Measurements from ENCODE around the gene GMIP.
A peak's percentile ranks its signal among the peaks of the same experiment; 100 is the strongest.
"Not testable (repeated sequence)": the region's sequence is repeated elsewhere in the genome, so short reads cannot be mapped to it uniquely, and the experiment has no call there.

GMIP gene

GRCh38 chr19:19634516-19635312 is 8.7 kb downstream of the GMIP start:
- DNase-seq (ENCODE audit: low spot score) = no peak

- DNase-seq (ENCODE audit: low spot score) = no peak
Observed at GRCh38 chr19:19633711-19634515, 9.5 kb downstream of the GMIP start.

GRCh38 chr19:19632661-19633060 is 10.8 kb downstream of the GMIP start:
- no peak for DNase-seq (ENCODE audit: low spot score)

GRCh38 chr19:19631346-19631745 is 12.1 kb downstream of the GMIP start:
- DNase-seq (ENCODE audit: low spot score) = no peak

- DNase-seq (ENCODE audit: low spot score) = no peak
Observed at GRCh38 chr19:19630426-19630825, 13.0 kb downstream of the GMIP start.

- no peak for DNase-seq (ENCODE audit: low spot score)
Observed at GRCh38 chr19:19630062-19630414, 13.4 kb downstream of the GMIP start.

- no peak for DNase-seq (ENCODE audit: low spot score)
Observed at GRCh38 chr19:19628501-19629134, 14.8 kb downstream of the GMIP start.

GRCh38 chr19:19627621-19628500 is 15.6 kb downstream of the GMIP start, which contains the start of gene LPAR2:
Gene LPAR2, minus strand, starts transcription at chr19:19628220. Its CDS starts 945 bp downstream, at chr19:19627275.
- peak; percentile 58 for DNase-seq (ENCODE audit: low spot score)

GRCh38 chr19:19626516-19627472 is 16.7 kb downstream of the GMIP start:
- no peak for DNase-seq (ENCODE audit: low spot score)

- no peak for DNase-seq (ENCODE audit: low spot score)
Observed at GRCh38 chr19:19624032-19624570, 19.4 kb downstream of the GMIP start.

- no peak for DNase-seq (ENCODE audit: low spot score)
Observed at GRCh38 chr19:19623383-19623782, 20.1 kb downstream of the GMIP start.

- DNase-seq (ENCODE audit: low spot score) = no peak
Observed at GRCh38 chr19:19619849-19620210, 23.6 kb downstream of the GMIP start.

GRCh38 chr19:19619181-19619848 is 24.1 kb downstream of the GMIP start:
- DNase-seq (ENCODE audit: low spot score) = no peak

GRCh38 chr19:19618219-19619051 is 25.0 kb downstream of the GMIP start, which contains the start of gene PBX4:
Gene PBX4, minus strand, starts transcription at chr19:19618687. Its CDS starts 58 bp downstream, at chr19:19618629.
- DNase-seq (ENCODE audit: low spot score) = peak; percentile 98

- no peak for DNase-seq (ENCODE audit: low spot score)
Observed at GRCh38 chr19:19615086-19615485, 28.4 kb downstream of the GMIP start.

GRCh38 chr19:19613506-19613905 is 30.0 kb downstream of the GMIP start:
- peak; percentile 78 for DNase-seq (ENCODE audit: low spot score)

GRCh38 chr19:19610376-19611202 is 32.9 kb downstream of the GMIP start:
- DNase-seq (ENCODE audit: low spot score) = no peak

GRCh38 chr19:19606686-19607085 is 36.8 kb downstream of the GMIP start:
- not testable (repeated sequence) for DNase-seq (ENCODE audit: low spot score)

All from GM03348 (cell line).